ENCODE results near the gene SPRED1. TPM values are rescaled to one million over a fixed set of nuclear protein-coding genes. Genes with fewer than 3 reads are reported as not detected.

Gene SPRED1
- total RNA-seq, 2 experiments from 2014 or later: 7.5 to 21.1 TPM

DNA sequence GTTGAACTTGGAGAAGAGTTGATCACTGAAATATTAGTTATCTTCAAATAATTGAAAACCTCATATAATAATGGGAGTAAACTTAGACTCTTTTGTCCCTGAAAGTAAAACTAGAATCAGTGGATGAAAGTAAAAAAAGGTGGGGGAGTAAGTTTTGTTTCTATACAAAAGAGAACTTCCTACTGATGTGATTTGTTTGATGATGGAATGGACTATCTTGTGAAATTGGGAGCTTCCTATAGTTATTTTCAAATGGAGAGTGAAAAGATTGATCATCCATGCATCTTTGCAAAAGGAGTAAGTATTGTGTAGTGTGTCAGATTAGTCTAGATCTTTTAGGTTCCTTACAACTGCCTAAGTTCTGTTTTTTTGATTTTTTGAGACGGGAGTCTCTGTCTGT lies 28.4 kb downstream of the SPRED1 start:
- ChIA-PET POLR2A (interaction anchor here (0.7 to 1.0 kb wide), 2 partner anchors 15 to 63 kb away, joined by 3 read pairs; no protein-coding TSS in a partner anchor), CTCF (ENCODE audit: unreplicated experiment) (no interaction called here)
- H3K9me2 ChIP-seq (ENCODE audit: insufficient read depth, low read length): no peaks in the 10 kb centered on the region
- H3K4me2 ChIP-seq (ENCODE audit: low read length): no peak overlapping the region
- no peak for TF ChIP-seq CTCF (conservative IDR thresholded peaks at IDR 0.05; ENCODE audit: low read length)
- no peak for TF ChIP-seq EZH2phosphoT487 (IDR thresholded peaks at IDR 0.05; ENCODE audit: borderline replicate concordance, low read depth, low read length)
- no peaks in the 10 kb centered on the region; the same call in 1 of the 2 replicates for H4K20me1 ChIP-seq (ENCODE audit: insufficient read depth, low read length)
- no peaks in the 10 kb centered on the region for H3K4me1 ChIP-seq (ENCODE audit: insufficient read depth, low read length, poor library complexity, severe bottlenecking)
- H3K36me3 ChIP-seq (ENCODE audit: insufficient read depth, low read length): no peaks in the 10 kb centered on the region
- no TSS peak for BruUV-seq (replicated peaks)
- H3K27ac ChIP-seq (ENCODE audit: low read depth, low read length, poor library complexity, severe bottlenecking): no peak overlapping the region
- H2AFZ ChIP-seq (ENCODE audit: low read length): no peak overlapping the region
- intact Hi-C loops (cut with micrococcal nuclease; ENCODE audit: unreplicated experiment): no loop called here
- no peak for DNase-seq (ENCODE audit: low spot score)
- peaks cover 19% of the 10 kb centered on the region; the same call in 1 of the 2 replicates for H3K79me2 ChIP-seq (ENCODE audit: insufficient read depth, low read depth, low read length)
- no peaks in the 10 kb centered on the region for H3K9me3 ChIP-seq (ENCODE audit: low read length)
- no peak overlapping the region for H3K4me3 ChIP-seq (ENCODE audit: low read depth, low read length, poor library complexity, severe bottlenecking)

DNA sequence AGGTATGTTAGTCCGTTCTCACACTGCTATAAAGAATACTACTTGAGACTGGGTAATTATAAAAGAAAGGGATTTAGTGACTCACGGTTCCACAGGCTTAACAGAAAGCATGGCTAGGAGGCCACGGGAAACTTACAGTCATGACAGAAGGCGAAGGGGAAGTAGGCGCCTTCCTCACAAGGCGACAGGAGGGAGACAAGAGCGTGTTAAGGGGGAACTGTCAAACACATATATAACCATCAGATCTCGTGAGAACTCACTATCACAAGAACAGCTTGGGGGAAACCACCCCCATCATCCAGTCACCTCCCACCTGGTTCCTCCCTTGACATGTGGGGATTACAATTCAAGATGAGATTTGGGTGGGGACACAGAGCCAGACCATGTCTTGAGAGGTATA lies 30.4 kb downstream of the SPRED1 start:
- Histone ChIP-seq H3K36me3 (ENCODE audit: insufficient read depth, low read length) (no peaks in the 10 kb centered on the region), H3K27ac (ENCODE audit: low read depth, low read length, poor library complexity, severe bottlenecking) (no peak overlapping the region), H3K4me2 (ENCODE audit: low read length) (no peak overlapping the region), H3K79me2 (ENCODE audit: insufficient read depth, low read depth, low read length) (peaks cover 7% of the 10 kb centered on the region), H2AFZ (ENCODE audit: low read length) (no peak overlapping the region), H3K4me1 (ENCODE audit: insufficient read depth, low read length, poor library complexity, severe bottlenecking) (no peaks in the 10 kb centered on the region), H3K9me3 (ENCODE audit: low read length) (no peaks in the 10 kb centered on the region), H3K4me3 (ENCODE audit: low read depth, low read length, poor library complexity, severe bottlenecking) (no peak overlapping the region), H4K20me1 (ENCODE audit: insufficient read depth, low read length) (no peaks in the 10 kb centered on the region; the same call in 1 of the 2 replicates), H3K9me2 (ENCODE audit: insufficient read depth, low read length) (no peaks in the 10 kb centered on the region)
- intact Hi-C loops (cut with micrococcal nuclease; ENCODE audit: unreplicated experiment): no loop called here
- no peak for TF ChIP-seq CTCF (conservative IDR thresholded peaks at IDR 0.05; ENCODE audit: low read length)
- no peak for TF ChIP-seq EZH2phosphoT487 (IDR thresholded peaks at IDR 0.05; ENCODE audit: borderline replicate concordance, low read depth, low read length)
- ChIA-PET CTCF (ENCODE audit: unreplicated experiment) (no interaction called here), POLR2A (interaction anchor here (0.7 to 1.1 kb wide), 5 partner anchors 17 to 259 kb away, joined by 3 to 4 read pairs (median 3); no protein-coding TSS in a partner anchor)
- no TSS peak for BruUV-seq (replicated peaks)
- no peak for DNase-seq (ENCODE audit: low spot score)

- Histone ChIP-seq H4K20me1 (ENCODE audit: insufficient read depth, low read length) (no peaks in the 10 kb centered on the region; the same call in 1 of the 2 replicates), H3K4me3 (ENCODE audit: low read depth, low read length, poor library complexity, severe bottlenecking) (no peak overlapping the region), H3K4me1 (ENCODE audit: insufficient read depth, low read length, poor library complexity, severe bottlenecking) (no peaks in the 10 kb centered on the region), H3K9me2 (ENCODE audit: insufficient read depth, low read length) (no peaks in the 10 kb centered on the region), H3K79me2 (ENCODE audit: insufficient read depth, low read depth, low read length) (no peaks in the 10 kb centered on the region; the same call in none of the 2 replicates), H3K27ac (ENCODE audit: low read depth, low read length, poor library complexity, severe bottlenecking) (no peak overlapping the region), H3K36me3 (ENCODE audit: insufficient read depth, low read length) (no peaks in the 10 kb centered on the region), H2AFZ (ENCODE audit: low read length) (no peak overlapping the region), H3K4me2 (ENCODE audit: low read length) (no peak overlapping the region), H3K9me3 (ENCODE audit: low read length) (peaks cover 5% of the 10 kb centered on the region)
- no TSS peak for BruUV-seq (replicated peaks)
- TF ChIP-seq EZH2phosphoT487 (IDR thresholded peaks at IDR 0.05; ENCODE audit: borderline replicate concordance, low read depth, low read length): no peak
- TF ChIP-seq CTCF (conservative IDR thresholded peaks at IDR 0.05; ENCODE audit: low read length): no peak
- no peak for DNase-seq (ENCODE audit: low spot score)
- CTCF ChIA-PET (ENCODE audit: unreplicated experiment): no interaction called here
- POLR2A ChIA-PET: interaction anchor here (0.6 to 1.0 kb wide), 4 partner anchors 14 to 392 kb away, joined by 3 to 4 read pairs (median 4); no protein-coding TSS in a partner anchor
- intact Hi-C loops (cut with micrococcal nuclease; ENCODE audit: unreplicated experiment): no loop called here
Observed at GRCh38 chr15:38285456-38285855, 32.8 kb downstream of the SPRED1 start.

Measured in OCI-LY7 (cell line).